GM12892 (cell line): Measurements from ENCODE around the gene NGEF.

Experiments used
- POLR2A ChIP-seq: IDR thresholded peaks from 2 replicates; pipeline ENCODE4 v1.6.1; 2011; ENCODE audit warnings: low read depth, low read length, control low read depth
- POLR2AphosphoS5 ChIP-seq: IDR thresholded peaks from 2 replicates; pipeline ENCODE4 v1.6.1; 2011; ENCODE audit warnings: low read depth, low read length, control low read depth
- TAF1 ChIP-seq: IDR thresholded peaks from 2 replicates; pipeline ENCODE4 v1.6.1; 2011; ENCODE audit warnings: low read depth, mild to moderate bottlenecking, control low read depth, low read length, borderline replicate concordance

- TF ChIP-seq POLR2A (no peak), POLR2AphosphoS5 (no peak), TAF1 (no peak)
These were observed 45.6 kb downstream of the NGEF start for GRCh38 chr2:232967474-232967873.
